Stomach (tissue), 4 donors: ENCODE data around the gene ZNRF2.

Source experiments
- POLR2A ChIP-seq, 4 donors: fragments of 450-650 bp; IDR thresholded peaks; one replicate each; pipeline ENCODE4 v1.6.1; 2016; ENCODE audit warnings: antibody characterized with exemption in 4 of 4, control low read depth in 2 of 4, mild to moderate bottlenecking in 1 of 4, moderate library complexity in 1 of 4
- POLR2AphosphoS5 ChIP-seq, 3 donors: sonication (generic); formaldehyde crosslinking; IDR thresholded peaks; one replicate each; pipeline ENCODE4 v1.6.1; 2016; ENCODE audit warnings: antibody characterized with exemption in 3 of 3
- TF ChIP-seq, protein P1 (sequence below), 7 experiments: fragments of 450-650 bp in 4 of 7; fragments of 200-600 bp in 3 of 7; sonication (generic) in 3 of 7; IDR thresholded peaks; one replicate each; pipeline ENCODE4 v1.5.1; 2016 to 2019; ENCODE audit warnings: antibody characterized with exemption in 7 of 7, control low read depth in 2 of 7, mild to moderate bottlenecking in 1 of 7

DNA sequence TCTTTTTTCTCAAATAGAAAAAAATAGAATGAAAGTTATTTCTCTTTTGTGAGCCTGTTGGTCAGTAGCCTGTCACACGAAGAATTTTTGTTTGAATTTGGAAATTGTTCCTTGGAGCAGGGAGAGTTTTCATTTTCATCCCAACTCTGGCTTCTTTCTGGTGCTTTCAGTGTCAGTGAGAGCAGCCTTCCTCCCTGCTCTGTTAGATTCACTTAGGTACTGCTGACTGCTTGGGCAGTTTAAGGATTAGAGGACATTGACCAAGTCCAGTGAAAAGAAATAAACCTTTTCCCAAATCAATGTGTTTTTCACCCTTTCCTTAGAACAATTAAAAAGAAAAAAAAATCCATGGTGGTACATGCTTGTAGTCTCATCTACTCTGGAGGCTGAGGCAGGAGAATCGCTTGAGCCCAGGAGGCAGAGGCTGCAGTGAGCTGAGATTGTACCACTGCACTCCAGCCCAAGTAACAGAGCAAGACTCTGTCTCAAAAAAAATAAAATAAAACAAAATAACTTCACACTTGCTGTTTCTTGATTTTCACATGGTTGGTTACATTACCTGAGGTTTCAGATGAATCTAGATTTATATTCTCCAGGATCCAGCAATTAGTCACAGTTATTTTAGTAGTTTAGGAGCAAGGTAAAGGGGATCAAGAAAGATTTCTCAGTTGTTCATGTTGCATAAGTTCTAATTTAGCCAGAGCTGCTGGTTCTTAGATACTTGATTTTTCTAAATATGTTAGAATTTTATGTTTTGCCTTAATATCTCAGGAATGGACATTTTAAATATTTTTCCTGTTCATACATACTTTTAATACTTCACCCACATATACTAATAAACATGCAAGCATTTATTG is 63.1 kb downstream of the ZNRF2 start:
- TF ChIP-seq, protein P1, sequence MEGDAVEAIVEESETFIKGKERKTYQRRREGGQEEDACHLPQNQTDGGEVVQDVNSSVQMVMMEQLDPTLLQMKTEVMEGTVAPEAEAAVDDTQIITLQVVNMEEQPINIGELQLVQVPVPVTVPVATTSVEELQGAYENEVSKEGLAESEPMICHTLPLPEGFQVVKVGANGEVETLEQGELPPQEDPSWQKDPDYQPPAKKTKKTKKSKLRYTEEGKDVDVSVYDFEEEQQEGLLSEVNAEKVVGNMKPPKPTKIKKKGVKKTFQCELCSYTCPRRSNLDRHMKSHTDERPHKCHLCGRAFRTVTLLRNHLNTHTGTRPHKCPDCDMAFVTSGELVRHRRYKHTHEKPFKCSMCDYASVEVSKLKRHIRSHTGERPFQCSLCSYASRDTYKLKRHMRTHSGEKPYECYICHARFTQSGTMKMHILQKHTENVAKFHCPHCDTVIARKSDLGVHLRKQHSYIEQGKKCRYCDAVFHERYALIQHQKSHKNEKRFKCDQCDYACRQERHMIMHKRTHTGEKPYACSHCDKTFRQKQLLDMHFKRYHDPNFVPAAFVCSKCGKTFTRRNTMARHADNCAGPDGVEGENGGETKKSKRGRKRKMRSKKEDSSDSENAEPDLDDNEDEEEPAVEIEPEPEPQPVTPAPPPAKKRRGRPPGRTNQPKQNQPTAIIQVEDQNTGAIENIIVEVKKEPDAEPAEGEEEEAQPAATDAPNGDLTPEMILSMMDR (IDR thresholded peaks at IDR 0.05): no peak
- TF ChIP-seq POLR2A (IDR thresholded peaks at IDR 0.05) (no peak), POLR2AphosphoS5 (IDR thresholded peaks at IDR 0.05) (no peak)
